HG02642 (cell line): Measurements from ENCODE around the gene MCU.

Experiments used
- ATAC-seq: cut with Tn5 transposase; IDR thresholded peaks from one replicate; pipeline ENCODE4 v1.9.1; 2021; ENCODE audit warnings: mild to moderate bottlenecking; ENCODE audit not compliant: unreplicated experiment, poor library complexity

The MCU gene

GRCh38 chr10:72828294-72828693 is 136.4 kb downstream of the MCU start:
- no peak for ATAC-seq

- no peak for ATAC-seq
These were observed 138.7 kb downstream of the MCU start for GRCh38 chr10:72830625-72831024.

GRCh38 chr10:72831696-72832409 is 139.9 kb downstream of the MCU start:
- no peak for ATAC-seq

- ATAC-seq = no peak
These were observed 140.8 kb downstream of the MCU start for GRCh38 chr10:72832701-72833100.

- no peak for ATAC-seq
These were observed 142.4 kb downstream of the MCU start for GRCh38 chr10:72834183-72834825.

- ATAC-seq = no peak
These were observed 148.4 kb downstream of the MCU start for GRCh38 chr10:72840319-72840718.

GRCh38 chr10:72841487-72841886 is 149.5 kb downstream of the MCU start:
- no peak for ATAC-seq

- ATAC-seq = no peak
These were observed 150.2 kb downstream of the MCU start for GRCh38 chr10:72842164-72842563.

- ATAC-seq = no peak
These were observed 154.3 kb downstream of the MCU start for GRCh38 chr10:72846238-72846637.

GRCh38 chr10:72847681-72848080 is 155.7 kb downstream of the MCU start:
- no peak for ATAC-seq

- no peak for ATAC-seq
These were observed 158.9 kb downstream of the MCU start for GRCh38 chr10:72850861-72851260.

- ATAC-seq = no peak
These were observed 159.6 kb downstream of the MCU start for GRCh38 chr10:72851509-72851908.

- no peak for ATAC-seq
These were observed 160.6 kb downstream of the MCU start for GRCh38 chr10:72852508-72852907.

- no peak for ATAC-seq
These were observed 163.2 kb downstream of the MCU start for GRCh38 chr10:72855129-72855528.

GRCh38 chr10:72855790-72856189 is 163.8 kb downstream of the MCU start:
- no peak for ATAC-seq

- ATAC-seq = no peak
These were observed 166.1 kb downstream of the MCU start for GRCh38 chr10:72858067-72858466.

GRCh38 chr10:72862957-72863356 is 171.0 kb downstream of the MCU start:
- no peak for ATAC-seq

- ATAC-seq = no peak
These were observed 183.5 kb downstream of the MCU start for GRCh38 chr10:72875250-72876055.

- no peak for ATAC-seq
These were observed 187.3 kb downstream of the MCU start for GRCh38 chr10:72879245-72879644.

- ATAC-seq = no peak
These were observed 189.3 kb downstream of the MCU start for GRCh38 chr10:72881291-72881690.

GRCh38 chr10:72883861-72884260 is 191.9 kb downstream of the MCU start:
- no peak for ATAC-seq
